ENCODE results near the gene LRMDA.
"Not testable (repeated sequence)": the region's sequence is repeated elsewhere in the genome, so short reads cannot be mapped to it uniquely, and the experiment has no call there.

LRMDA gene

GRCh38 chr10:76558586-76558985 lies 1127.2 kb downstream of the LRMDA start:
- DNase-seq = no peak

GRCh38 chr10:76558996-76559891 lies 1127.8 kb downstream of the LRMDA start:
- DNase-seq = no peak

- DNase-seq = no peak
These were observed 1128.4 kb downstream of the LRMDA start for GRCh38 chr10:76559892-76560220.

GRCh38 chr10:76560338-76560737 lies 1128.9 kb downstream of the LRMDA start:
- DNase-seq = no peak

- no peak for DNase-seq
These were observed 1131.9 kb downstream of the LRMDA start for GRCh38 chr10:76563286-76563685.

GRCh38 chr10:76572021-76572420 lies 1140.6 kb downstream of the LRMDA start:
- no peak for DNase-seq

GRCh38 chr10:76576276-76576962 lies 1145.0 kb downstream of the LRMDA start:
- DNase-seq = no peak

GRCh38 chr10:76577455-76577854 lies 1146.0 kb downstream of the LRMDA start:
- DNase-seq = no peak

GRCh38 chr10:76581506-76582256 lies 1150.3 kb downstream of the LRMDA start:
- DNase-seq = no peak

GRCh38 chr10:76582531-76582930 lies 1151.1 kb downstream of the LRMDA start:
- no peak for DNase-seq

GRCh38 chr10:76583711-76584161 lies 1152.3 kb downstream of the LRMDA start:
- DNase-seq = no peak

- DNase-seq = not testable (repeated sequence)
These were observed 1153.0 kb downstream of the LRMDA start for GRCh38 chr10:76584466-76584865.

Data from KG1 (cell line).